ENCODE results near the gene MYL9.

Gene MYL9

DNA sequence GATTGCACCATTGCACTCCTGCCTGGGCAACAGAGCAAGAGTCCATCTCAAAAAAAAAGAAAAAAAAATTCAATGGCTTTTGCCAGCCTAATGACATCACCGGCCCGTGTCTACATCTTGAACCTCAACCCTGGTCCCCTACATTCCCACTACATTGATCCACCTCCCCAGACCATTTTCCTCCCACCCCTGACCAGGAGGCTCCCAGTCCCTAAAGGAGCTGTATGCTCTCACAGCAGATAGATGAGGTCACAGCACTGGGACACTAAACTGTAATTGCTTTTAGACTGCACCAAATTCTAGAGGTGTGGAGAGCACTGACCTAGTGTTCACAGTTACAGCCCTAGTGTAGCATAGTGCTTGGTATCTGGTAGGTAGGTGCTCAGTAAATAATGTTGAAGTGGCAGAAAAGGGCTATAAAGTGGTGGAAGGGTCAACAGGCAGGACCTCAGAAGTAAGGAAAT, 42.7 kb downstream of the MYL9 start:
- no peak for DNase-seq

DNA sequence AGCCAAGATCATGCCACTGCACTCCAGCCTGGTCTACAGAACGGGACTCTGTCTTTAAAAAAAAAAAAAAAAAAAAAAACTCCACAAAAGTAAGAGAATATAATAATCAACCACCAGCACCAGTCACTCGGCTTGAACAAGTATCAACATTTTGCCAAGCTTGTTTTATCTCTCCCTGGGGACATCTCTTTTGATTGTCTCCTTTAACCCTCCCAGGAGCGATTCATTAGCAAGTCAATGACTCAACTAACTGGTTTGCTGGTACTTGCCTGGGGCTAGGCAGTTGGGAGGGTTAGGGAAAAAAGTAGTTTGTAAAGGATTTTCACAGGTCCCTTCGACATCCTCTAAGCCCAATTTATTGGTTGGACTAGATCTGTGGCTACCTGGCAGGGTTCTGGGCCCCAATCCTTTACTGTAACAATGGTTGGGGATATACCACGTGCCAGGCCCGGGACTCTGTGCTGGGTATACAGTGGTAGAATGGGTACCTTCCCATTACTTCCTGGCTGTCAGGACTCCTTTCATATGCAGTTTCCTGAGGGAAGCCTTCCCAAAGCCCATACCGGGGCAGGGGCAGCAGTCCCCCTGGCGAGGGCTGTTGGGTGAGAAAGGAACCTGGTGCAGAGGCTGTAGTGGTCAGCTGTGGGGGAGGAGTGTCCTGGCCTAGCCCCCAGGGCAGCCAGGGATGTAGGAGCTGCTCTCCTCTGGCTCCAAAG, 44.2 kb downstream of the MYL9 start:
- no peak for DNase-seq

DNA sequence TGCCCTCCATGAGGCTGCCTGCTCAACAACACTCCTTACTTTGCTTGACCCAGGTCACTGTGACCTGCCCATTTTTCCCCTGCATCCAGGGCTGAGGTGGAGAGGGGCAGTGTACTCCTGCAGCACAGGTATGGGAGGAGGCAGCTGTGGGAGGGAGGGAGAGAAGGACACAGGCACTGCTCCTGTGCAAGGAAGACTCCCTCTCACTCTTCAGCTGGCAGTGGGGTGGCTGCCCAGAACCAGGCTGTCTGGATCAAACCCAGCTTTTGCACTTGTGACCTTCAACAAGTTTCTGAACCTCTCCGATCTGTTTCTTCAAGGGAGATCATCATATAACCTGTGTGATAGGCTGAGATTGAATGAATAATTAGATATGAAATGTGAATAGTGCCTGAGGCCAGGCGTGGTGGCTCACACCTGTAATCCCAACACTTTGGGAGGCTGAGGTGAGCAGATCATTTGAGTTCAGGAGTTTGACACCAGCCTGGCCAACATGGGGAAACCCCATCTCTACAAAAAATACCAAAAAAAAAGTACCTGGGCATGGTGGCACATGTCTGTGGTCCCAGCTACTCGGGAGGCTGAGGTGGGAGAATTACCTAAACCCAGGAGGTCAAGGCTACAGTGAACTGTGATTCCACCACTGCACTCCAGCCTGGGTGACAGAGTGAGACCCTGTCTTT, 46.2 kb downstream of the MYL9 start:
- no peak for DNase-seq

DNA sequence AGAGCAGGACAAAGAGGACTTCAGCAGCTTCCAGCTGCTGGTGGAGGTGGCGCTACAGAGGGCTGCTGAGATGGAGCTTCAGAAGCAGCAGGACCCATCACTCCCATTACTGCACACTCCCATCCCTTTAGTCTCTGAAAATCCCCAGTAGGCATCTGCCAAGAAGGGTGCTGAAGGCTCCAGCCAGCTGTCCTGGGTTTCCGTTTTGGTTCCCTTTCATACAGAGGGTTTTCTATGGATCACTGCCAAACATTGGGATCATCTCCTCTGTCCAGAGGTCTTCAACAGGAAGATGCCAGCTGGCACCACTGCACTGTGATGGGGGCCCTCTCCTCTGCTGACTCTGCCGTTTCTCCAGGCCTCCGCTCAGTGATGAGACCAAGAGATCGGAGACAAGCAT, 50.0 kb downstream of the MYL9 start:
- no peak for DNase-seq

DNA sequence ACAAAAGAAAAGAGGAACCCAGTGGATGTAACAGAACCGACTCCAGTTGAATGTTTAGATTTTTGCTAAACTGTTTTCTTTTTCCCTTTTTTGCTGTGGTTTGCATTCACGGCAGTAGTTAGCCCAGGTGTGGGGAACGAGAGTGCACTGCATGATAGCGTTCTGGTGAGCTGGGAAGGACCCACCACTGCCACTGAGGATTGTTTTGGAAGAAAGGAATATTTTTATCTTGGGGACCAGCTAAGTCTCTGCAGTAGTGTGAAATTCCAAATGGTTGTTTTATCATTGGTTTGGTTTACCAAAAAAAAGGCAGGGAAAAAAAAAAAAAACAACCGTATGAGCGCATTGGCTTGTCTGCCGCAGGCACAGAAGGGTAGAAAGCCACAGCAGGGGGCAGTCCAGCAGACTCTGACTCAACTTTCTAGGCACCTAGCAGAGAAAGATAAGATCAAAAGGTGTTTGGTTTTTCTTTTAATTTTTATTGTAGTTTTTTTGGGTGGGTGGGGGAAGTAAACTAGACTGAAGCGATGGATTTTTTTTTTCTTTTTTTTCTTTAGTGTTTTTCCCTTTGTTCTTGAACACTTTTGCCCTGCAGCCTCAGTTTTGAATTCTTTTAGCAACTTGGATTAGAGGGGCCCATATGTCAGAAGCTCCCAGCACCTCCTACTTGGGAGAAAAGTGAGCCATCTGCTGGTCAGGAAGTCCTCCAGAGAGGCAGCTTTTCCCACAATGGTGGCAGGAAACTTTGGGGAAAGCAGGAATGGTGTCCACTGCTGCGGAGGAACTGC, 50.7 kb downstream of the MYL9 start:
- no peak for DNase-seq

DNA sequence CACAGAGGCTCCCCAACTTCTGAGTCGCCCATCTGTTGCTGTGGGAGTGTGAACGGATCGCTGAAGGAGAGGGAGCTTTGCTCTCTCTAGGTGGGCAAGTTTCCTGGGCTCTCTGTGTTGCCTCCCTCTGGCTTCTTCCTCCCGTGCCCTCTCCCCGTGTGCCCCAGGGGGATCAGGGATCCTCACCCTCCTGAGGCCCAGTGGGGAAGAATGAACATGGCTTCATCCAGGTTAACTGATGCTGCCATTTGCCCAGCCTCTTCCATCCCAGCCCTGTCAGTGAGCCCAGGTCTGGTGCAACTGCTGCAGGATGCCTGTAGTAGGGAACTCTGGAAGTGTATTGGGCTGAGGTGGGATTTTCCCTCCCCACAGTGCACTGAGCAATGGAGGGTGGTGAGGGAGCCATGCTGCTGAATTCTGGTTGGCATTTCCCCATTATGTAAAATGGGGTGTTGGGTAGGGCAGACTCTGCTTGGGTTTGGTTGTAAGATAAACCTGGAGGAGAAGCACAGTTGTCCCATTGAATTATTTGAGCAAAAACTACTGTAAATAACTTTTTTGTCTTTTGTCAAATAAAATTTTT, 52.1 kb downstream of the MYL9 start:
- peak in 1 of 2 donors; percentile 39 for DNase-seq

DNA sequence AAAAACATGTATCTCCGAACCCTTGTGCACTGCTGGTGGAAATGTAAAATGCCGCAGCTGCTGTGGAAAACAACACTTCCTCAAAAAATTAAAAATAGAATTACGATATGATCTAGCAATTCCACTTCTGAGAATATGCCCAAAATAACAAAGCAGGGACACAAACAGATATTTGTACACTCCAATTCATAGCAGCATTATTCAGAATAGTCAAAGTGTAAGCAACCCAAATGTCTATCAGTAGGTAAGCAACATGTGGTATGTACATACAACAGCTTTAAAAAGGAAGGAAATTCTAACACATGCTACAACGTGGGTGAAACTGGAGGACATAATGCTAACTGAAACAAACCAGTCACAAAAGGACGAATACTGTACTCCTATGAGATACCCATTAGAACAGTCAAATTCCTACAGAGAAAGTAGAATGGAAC, 58.6 kb downstream of the MYL9 start:
- DNase-seq = peak; percentile 45 to 46
